Measurements from ENCODE around the gene CFAP57. TPM values are rescaled to one million over a fixed set of nuclear protein-coding genes. Genes with fewer than 3 reads are reported as not detected.
A peak's percentile ranks its signal among the peaks of the same experiment; 100 is the strongest.

The CFAP57 gene
- total and polyA plus RNA-seq, 2 of the 8 experiments (the other 6 are each of a cell fraction or from before 2014, with no cell fraction given): 0.20 to 0.80 TPM

DNA sequence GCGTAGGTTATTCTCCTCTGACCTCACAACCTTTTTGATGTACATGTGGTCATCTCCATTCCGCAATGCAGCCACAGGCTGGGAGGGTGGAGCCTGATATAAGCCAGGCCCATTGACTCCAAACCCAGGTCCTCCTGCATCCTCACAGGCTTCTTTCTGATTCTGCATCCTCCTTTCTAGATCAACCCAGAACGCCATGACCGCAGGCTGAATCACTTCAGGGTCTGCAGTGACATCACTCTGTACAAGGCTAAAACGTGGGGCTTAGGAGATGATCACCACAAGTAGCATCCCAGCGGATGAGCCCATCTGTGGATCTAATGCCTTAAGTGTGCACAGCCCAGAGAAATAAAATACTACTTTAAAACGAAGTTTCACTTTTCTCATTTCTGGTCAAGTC lies 16.1 kb upstream of the CFAP57 start:
- POLR2A ChIA-PET (ENCODE audit: partially characterized antibody): no interaction called here
- Histone ChIP-seq H3K9me3 (ENCODE audit: insufficient read depth in 2 of 2, low read depth in 1 of 2, low read length in 1 of 2) (peaks cover 0 to 3% of the 10 kb centered on the region in 2 experiments; a peak in 1 of 4 replicates), H3K23ac (ENCODE audit: insufficient read length) (no peak overlapping the region), H3K4me2 (ENCODE audit: insufficient read depth in 1 of 2, low read depth in 2 of 2, low read length in 2 of 2) (no peak overlapping the region), H3K79me2 (ENCODE audit: control insufficient read depth in 1 of 2, insufficient read depth in 2 of 2, low read length in 2 of 2) (no peaks in the 10 kb centered on the region), H3K56ac (replicated peaks; ENCODE audit: insufficient read length, low read depth, low read length) (no peak overlapping the region), H3K79me1 (ENCODE audit: low read depth, low read length) (no peaks in the 10 kb centered on the region), H3K23me2 (ENCODE audit: low read depth, low read length) (no peaks in the 10 kb centered on the region), H3K9ac (replicated peaks in 1 of 4; ENCODE audit: extremely low read depth in 1 of 4, low read depth in 3 of 4, low read length in 3 of 4) (no peak overlapping the region), H4K5ac (ENCODE audit: insufficient read length, low read depth, low read length) (no peak overlapping the region), H4K91ac (replicated peaks; ENCODE audit: insufficient read length, low read length) (no peak overlapping the region), H3K27me3 (replicated peaks in 1 of 4; ENCODE audit: control insufficient read depth in 3 of 4, extremely low read depth in 1 of 4, insufficient read depth in 3 of 4, low read length in 3 of 4) (no peaks in the 10 kb centered on the region), H2BK5ac (ENCODE audit: low read depth, low read length) (no peak overlapping the region), H2BK12ac (ENCODE audit: low read depth, low read length) (no peak overlapping the region), H2AK5ac (ENCODE audit: low read depth, low read length) (no peak overlapping the region; the same call in 1 of the 2 replicates), H3K4me1 (replicated peaks in 1 of 4; ENCODE audit: control insufficient read depth in 3 of 4, insufficient read depth in 4 of 4, low read length in 3 of 4) (peaks cover 0 to 3% (median 0%) of the 10 kb centered on the region in 4 experiments; a peak in 1 of 7 replicates), H4K20me1 (replicated peaks in 1 of 2; ENCODE audit: control insufficient read depth in 1 of 2, insufficient read depth in 2 of 2, low read length in 2 of 2) (no peaks in the 10 kb centered on the region), H4K8ac (ENCODE audit: extremely low read depth, insufficient read depth, low read length) (no peak overlapping the region), H2AFZ (ENCODE audit: low read length) (no peak overlapping the region), H3K27ac (ENCODE audit: low read depth, low read length) (no peak overlapping the region), H3K14ac (ENCODE audit: insufficient read length) (no peak overlapping the region), H3K4me3 (ENCODE audit: extremely low read depth in 1 of 4, insufficient read depth in 2 of 4, low read depth in 3 of 4, low read length in 4 of 4) (no peak overlapping the region), H2BK20ac (ENCODE audit: low read length) (peak overlapping the region; percentile 64), H2BK15ac (ENCODE audit: low read length) (no peak overlapping the region; the same call in 1 of the 2 replicates), H3K4ac (replicated peaks; ENCODE audit: insufficient read length, low read depth, low read length) (no peak overlapping the region), H3K36me3 (ENCODE audit: control insufficient read depth in 2 of 4, insufficient read depth in 4 of 4, low read length in 3 of 4) (no peaks in the 10 kb centered on the region), H3K18ac (ENCODE audit: extremely low read depth, low read length) (no peak overlapping the region), H2BK120ac (replicated peaks; ENCODE audit: low read depth, low read length) (no peak overlapping the region)
- DNase-seq (ENCODE audit: low read depth in 1 of 2, low spot score in 2 of 2) (no peak), FAIRE-seq (no peak)
- CTCF ChIA-PET (ENCODE audit: partially characterized antibody): no interaction called here
- WGBS, 2 experiments (ENCODE audit: extremely low coverage in 1 of 2, insufficient coverage in 1 of 2, insufficient read length in 1 of 2, insufficient replicate concordance in 2 of 2, low coverage in 1 of 2, low lambda C conversion rate in 2 of 2, missing lambda C conversion rate in 1 of 2): 93% methylated on average over 7 of the region's 7 CpGs; no CpG with 5 or more reads in 1 of the 2 experiments
- TF ChIP-seq SP4 (IDR thresholded peaks at IDR 0.05; ENCODE audit: low read length): no peak
- TF ChIP-seq BRCA1 (IDR thresholded peaks at IDR 0.05; ENCODE audit: low read depth, low read length): no peak
- TF ChIP-seq SIX5 (IDR thresholded peaks at IDR 0.05; ENCODE audit: low read depth, low read length): no peak
- no peak for TF ChIP-seq CTBP2 (IDR thresholded peaks at IDR 0.05; ENCODE audit: borderline replicate concordance, insufficient read depth, insufficient read length, low read length)
- TF ChIP-seq SRF (IDR thresholded peaks at IDR 0.05; ENCODE audit: low read depth, low read length): no peak
- TF ChIP-seq, protein P1, sequence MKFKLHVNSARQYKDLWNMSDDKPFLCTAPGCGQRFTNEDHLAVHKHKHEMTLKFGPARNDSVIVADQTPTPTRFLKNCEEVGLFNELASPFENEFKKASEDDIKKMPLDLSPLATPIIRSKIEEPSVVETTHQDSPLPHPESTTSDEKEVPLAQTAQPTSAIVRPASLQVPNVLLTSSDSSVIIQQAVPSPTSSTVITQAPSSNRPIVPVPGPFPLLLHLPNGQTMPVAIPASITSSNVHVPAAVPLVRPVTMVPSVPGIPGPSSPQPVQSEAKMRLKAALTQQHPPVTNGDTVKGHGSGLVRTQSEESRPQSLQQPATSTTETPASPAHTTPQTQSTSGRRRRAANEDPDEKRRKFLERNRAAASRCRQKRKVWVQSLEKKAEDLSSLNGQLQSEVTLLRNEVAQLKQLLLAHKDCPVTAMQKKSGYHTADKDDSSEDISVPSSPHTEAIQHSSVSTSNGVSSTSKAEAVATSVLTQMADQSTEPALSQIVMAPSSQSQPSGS (IDR thresholded peaks at IDR 0.05; ENCODE audit: low read length): no peak
- no peak for TF ChIP-seq JUN (IDR thresholded peaks at IDR 0.05; ENCODE audit: low read depth, low read length)

All from H1 (cell line).